GM12864 (cell line): ENCODE results near the gene SCUBE1.

Experiments
- DNase-seq: peaks from one replicate; pipeline ENCODE4 v3.0.0-alpha.2; 2011; ENCODE audit warnings: low read depth
- H3K4me3 ChIP-seq: 2 replicates; pipeline ENCODE4 v1.5.1; 2011; ENCODE audit warnings: mild to moderate bottlenecking, low read depth, low read length, control low read depth
- TF ChIP-seq, protein P1 (sequence below): IDR thresholded peaks from 2 replicates; pipeline ENCODE4 v1.5.1; 2011; ENCODE audit warnings: low read depth, mild to moderate bottlenecking, moderate library complexity, low read length, control low read depth, inconsistent platforms; ENCODE audit errors: missing control alignments

Gene SCUBE1

DNA sequence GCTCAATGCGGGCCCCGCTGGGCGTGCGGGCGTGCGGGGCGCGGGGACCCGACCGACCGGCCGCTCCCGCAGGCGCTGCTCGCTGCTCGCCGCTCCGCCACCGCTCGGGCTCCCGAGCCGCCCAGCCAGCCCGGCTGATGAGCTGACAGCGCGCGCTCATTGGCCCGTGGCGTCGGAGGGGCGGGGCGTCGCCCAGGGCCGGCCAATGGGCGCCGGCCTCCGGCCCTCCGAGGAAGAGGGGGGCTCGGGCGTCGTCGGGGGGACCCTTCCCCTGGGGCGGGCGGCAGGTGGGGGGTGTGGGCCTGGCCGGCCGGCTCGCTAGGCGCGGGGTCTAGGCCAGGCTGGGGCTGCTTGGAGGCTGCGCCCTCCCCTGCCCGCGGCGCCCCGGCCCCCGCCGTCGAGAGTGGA is at the start of gene SCUBE1:
Gene SCUBE1, minus strand, starts transcription at position 111 of the 408 bp plus-strand sequence. CDS start 111 bp downstream, outside the sequence.
- TF ChIP-seq, protein P1, sequence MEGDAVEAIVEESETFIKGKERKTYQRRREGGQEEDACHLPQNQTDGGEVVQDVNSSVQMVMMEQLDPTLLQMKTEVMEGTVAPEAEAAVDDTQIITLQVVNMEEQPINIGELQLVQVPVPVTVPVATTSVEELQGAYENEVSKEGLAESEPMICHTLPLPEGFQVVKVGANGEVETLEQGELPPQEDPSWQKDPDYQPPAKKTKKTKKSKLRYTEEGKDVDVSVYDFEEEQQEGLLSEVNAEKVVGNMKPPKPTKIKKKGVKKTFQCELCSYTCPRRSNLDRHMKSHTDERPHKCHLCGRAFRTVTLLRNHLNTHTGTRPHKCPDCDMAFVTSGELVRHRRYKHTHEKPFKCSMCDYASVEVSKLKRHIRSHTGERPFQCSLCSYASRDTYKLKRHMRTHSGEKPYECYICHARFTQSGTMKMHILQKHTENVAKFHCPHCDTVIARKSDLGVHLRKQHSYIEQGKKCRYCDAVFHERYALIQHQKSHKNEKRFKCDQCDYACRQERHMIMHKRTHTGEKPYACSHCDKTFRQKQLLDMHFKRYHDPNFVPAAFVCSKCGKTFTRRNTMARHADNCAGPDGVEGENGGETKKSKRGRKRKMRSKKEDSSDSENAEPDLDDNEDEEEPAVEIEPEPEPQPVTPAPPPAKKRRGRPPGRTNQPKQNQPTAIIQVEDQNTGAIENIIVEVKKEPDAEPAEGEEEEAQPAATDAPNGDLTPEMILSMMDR, result no peak
- no peak within 1 kb of the TSS for H3K4me3 ChIP-seq
- no peak for DNase-seq

- TF ChIP-seq, protein P1, result no peak
Measured at GRCh38 chr22:43392385-43392989, 49.3 kb upstream of the SCUBE1 start.

GRCh38 chr22:43391306-43391705 is 48.1 kb upstream of the SCUBE1 start:
- no peak overlapping the region for H3K4me3 ChIP-seq
- DNase-seq, result no peak
- TF ChIP-seq, protein P1, result no peak

More at GRCh38 chr22:43392385-43392989, 49.3 kb upstream of the SCUBE1 start:
- DNase-seq, result no peak
- H3K4me3 ChIP-seq, result no peak overlapping the region

GRCh38 chr22:43390872-43391271 is 47.7 kb upstream of the SCUBE1 start:
- no peak overlapping the region for H3K4me3 ChIP-seq
- DNase-seq, result no peak
- TF ChIP-seq, protein P1, result no peak

GRCh38 chr22:43390166-43390565 is 47.0 kb upstream of the SCUBE1 start:
- H3K4me3 ChIP-seq, result no peak overlapping the region
- no peak for DNase-seq
- TF ChIP-seq, protein P1, result no peak

DNA sequence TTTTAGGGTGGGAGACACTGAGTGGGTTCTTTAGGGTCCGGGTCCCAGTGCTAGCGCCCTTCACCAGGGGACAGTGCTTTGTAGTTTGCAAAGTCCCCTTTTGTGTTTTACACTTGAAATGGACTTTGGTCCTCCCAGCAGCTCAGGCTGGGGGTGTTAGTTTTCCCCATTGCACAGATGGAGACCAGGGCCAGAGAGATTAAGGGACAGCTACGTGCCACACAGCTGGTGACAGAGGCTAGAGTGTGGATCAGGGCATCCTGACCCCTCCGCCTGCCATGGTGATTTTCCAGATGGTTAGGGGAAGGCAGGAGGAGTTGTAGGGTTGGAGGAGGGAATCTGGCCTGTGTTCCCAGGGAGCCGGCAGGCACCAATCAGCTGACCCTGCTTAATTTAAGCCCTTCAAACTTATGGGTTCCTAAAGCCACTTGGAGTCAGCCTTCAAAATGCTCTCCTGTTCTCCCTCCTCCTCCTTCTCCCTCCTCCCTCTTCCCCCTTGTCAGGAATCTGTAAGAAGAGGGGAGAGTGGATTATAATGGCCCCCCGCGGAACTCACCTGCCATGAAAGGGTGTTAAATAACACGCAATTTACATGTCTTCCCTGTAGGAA is 46.2 kb upstream of the SCUBE1 start:
- no peak overlapping the region for H3K4me3 ChIP-seq
- DNase-seq, result no peak
- TF ChIP-seq, protein P1, result no peak

- H3K4me3 ChIP-seq, result no peak overlapping the region
- DNase-seq, result no peak
- TF ChIP-seq, protein P1, result peak; percentile 98
Measured at GRCh38 chr22:43388420-43388851, 45.3 kb upstream of the SCUBE1 start.
